ENCODE results near the gene SLC22A23. TPM values are rescaled to one million over a fixed set of nuclear protein-coding genes. Genes with fewer than 3 reads are reported as not detected.

The SLC22A23 gene
- total and polyA plus RNA-seq, 2 experiments from 2014 or later: 15.7 to 24.9 TPM

GRCh38 chr6:3276174-3277167 is 180.4 kb downstream of the SLC22A23 start:
- Histone ChIP-seq H3K4me3 (no peak overlapping the region), H3K9me3 (ENCODE audit: low read depth) (no peaks in the 10 kb centered on the region), H3K36me3 (peaks cover 4% of the 10 kb centered on the region), H3K27me3 (no peaks in the 10 kb centered on the region), H3K4me1 (ENCODE audit: low read depth) (peaks cover 6% of the 10 kb centered on the region), H3K27ac (no peak overlapping the region)
- no peak for DNase-seq (ENCODE audit: low read depth in 1 of 2, low spot score in 1 of 2)
- TF ChIP-seq CTCF (IDR thresholded peaks at IDR 0.05; ENCODE audit: low read depth, low read length): no peak

- Histone ChIP-seq H3K4me3 (no peak overlapping the region), H3K27ac (no peak overlapping the region), H3K36me3 (peaks cover 11% of the 10 kb centered on the region), H3K27me3 (no peaks in the 10 kb centered on the region), H3K4me1 (ENCODE audit: low read depth) (no peaks in the 10 kb centered on the region), H3K9me3 (ENCODE audit: low read depth) (no peaks in the 10 kb centered on the region)
- TF ChIP-seq CTCF (IDR thresholded peaks at IDR 0.05; ENCODE audit: low read depth, low read length): no peak
- DNase-seq (ENCODE audit: low read depth in 1 of 2, low spot score in 1 of 2): no peak
Measured at GRCh38 chr6:3273707-3274521, 182.9 kb downstream of the SLC22A23 start.

GRCh38 chr6:3272911-3273547 is 183.8 kb downstream of the SLC22A23 start:
- Histone ChIP-seq H3K4me3 (no peak overlapping the region), H3K4me1 (ENCODE audit: low read depth) (no peaks in the 10 kb centered on the region), H3K27me3 (no peaks in the 10 kb centered on the region), H3K36me3 (peaks cover 11% of the 10 kb centered on the region), H3K9me3 (ENCODE audit: low read depth) (no peaks in the 10 kb centered on the region), H3K27ac (no peak overlapping the region)
- no peak for DNase-seq (ENCODE audit: low read depth in 1 of 2, low spot score in 1 of 2)
- no peak for TF ChIP-seq CTCF (IDR thresholded peaks at IDR 0.05; ENCODE audit: low read depth, low read length)

GRCh38 chr6:3271756-3272155 is 185.1 kb downstream of the SLC22A23 start:
- no peaks in the 10 kb centered on the region for H3K27me3 ChIP-seq
- no peaks in the 10 kb centered on the region for H3K9me3 ChIP-seq (ENCODE audit: low read depth)
- no peak for TF ChIP-seq CTCF (IDR thresholded peaks at IDR 0.05; ENCODE audit: low read depth, low read length)
- no peak overlapping the region for H3K27ac ChIP-seq
- H3K36me3 ChIP-seq: peaks cover 11% of the 10 kb centered on the region
- no peak overlapping the region for H3K4me3 ChIP-seq
- DNase-seq (ENCODE audit: low read depth in 1 of 2, low spot score in 1 of 2): no peak
- H3K4me1 ChIP-seq (ENCODE audit: low read depth): no peaks in the 10 kb centered on the region

DNA sequence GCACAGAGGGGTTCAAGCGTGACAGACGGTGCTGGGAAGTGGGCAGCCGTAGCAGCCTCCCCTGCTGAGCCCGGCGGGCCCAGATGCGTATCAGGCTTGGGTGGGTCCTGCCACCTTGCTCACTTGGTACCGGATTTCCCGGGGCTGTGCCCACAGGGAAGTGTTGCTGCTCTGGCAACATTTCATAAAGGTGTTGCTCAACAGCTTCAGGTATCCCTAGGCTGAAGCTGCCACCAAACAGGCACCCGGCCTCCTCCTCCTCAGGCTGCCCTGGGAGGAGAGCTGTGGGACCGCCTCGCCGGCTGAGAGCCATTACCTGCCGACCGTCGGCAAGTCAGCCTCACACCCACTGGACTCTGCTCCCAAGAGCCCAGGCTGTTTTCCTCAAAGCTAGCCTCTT is 186.6 kb downstream of the SLC22A23 start:
- H3K4me3 ChIP-seq: no peak overlapping the region
- peaks cover 11% of the 10 kb centered on the region for H3K36me3 ChIP-seq
- no peak overlapping the region for H3K27ac ChIP-seq
- no peaks in the 10 kb centered on the region for H3K4me1 ChIP-seq (ENCODE audit: low read depth)
- no peaks in the 10 kb centered on the region for H3K27me3 ChIP-seq
- no peak for TF ChIP-seq CTCF (IDR thresholded peaks at IDR 0.05; ENCODE audit: low read depth, low read length)
- H3K9me3 ChIP-seq (ENCODE audit: low read depth): no peaks in the 10 kb centered on the region
- no peak for DNase-seq (ENCODE audit: low read depth in 1 of 2, low spot score in 1 of 2)

Data from cardiac muscle cell (in vitro differentiated cells and primary cell).